Measurements from ENCODE around the gene IGLL5.

The IGLL5 gene

GRCh38 chr22:22865311-22866072 lies 22.1 kb upstream of the IGLL5 start:
- DNase-seq: no peak

GRCh38 chr22:22866381-22867111 lies 21.1 kb upstream of the IGLL5 start:
- no peak for DNase-seq

- DNase-seq: no peak
These were observed 19.5 kb upstream of the IGLL5 start for GRCh38 chr22:22867996-22868715.

GRCh38 chr22:22870577-22871404 lies 16.8 kb upstream of the IGLL5 start:
- no peak for DNase-seq

GRCh38 chr22:22871536-22872278 lies 15.9 kb upstream of the IGLL5 start:
- DNase-seq: no peak

- DNase-seq: no peak
These were observed 14.6 kb upstream of the IGLL5 start for GRCh38 chr22:22872722-22873708.

- DNase-seq: no peak
These were observed 9.9 kb upstream of the IGLL5 start for GRCh38 chr22:22877523-22878210.

- no peak for DNase-seq
These were observed 9.4 kb upstream of the IGLL5 start for GRCh38 chr22:22878211-22878570.

- DNase-seq: no peak
These were observed 8.6 kb upstream of the IGLL5 start for GRCh38 chr22:22878801-22879674.

- no peak for DNase-seq
These were observed 7.9 kb upstream of the IGLL5 start for GRCh38 chr22:22879675-22880155.

GRCh38 chr22:22880645-22881044 lies 7.0 kb upstream of the IGLL5 start:
- DNase-seq: no peak

- DNase-seq: no peak
These were observed 6.3 kb upstream of the IGLL5 start for GRCh38 chr22:22881116-22882000.

GRCh38 chr22:22882033-22882717 lies 5.4 kb upstream of the IGLL5 start:
- no peak for DNase-seq

GRCh38 chr22:22883090-22883727 lies 4.4 kb upstream of the IGLL5 start:
- no peak for DNase-seq

GRCh38 chr22:22884010-22884887 lies 3.4 kb upstream of the IGLL5 start:
- DNase-seq: no peak

Measured in RPMI8226 (cell line).